ENCODE measurements around the gene PBXIP1.

PBXIP1 gene

GRCh38 chr1:154906621-154907081 is 49.2 kb downstream of the PBXIP1 start:
- DNase-seq (ENCODE audit: low spot score) (no peak), ATAC-seq (ENCODE audit: low read depth) (peak; percentile 46; the same call in 2 of the 3 replicates)
- TF ChIP-seq CTCF (IDR thresholded peaks at IDR 0.05; ENCODE audit: poor library complexity, severe bottlenecking): peak; percentile 54
- Histone ChIP-seq H3K9me3 (ENCODE audit: severe bottlenecking) (no peaks in the 10 kb centered on the region), H3K27ac (ENCODE audit: poor library complexity, severe bottlenecking) (no peak overlapping the region), H3K36me3 (ENCODE audit: low read depth) (no peaks in the 10 kb centered on the region), H3K4me1 (ENCODE audit: insufficient read depth, poor library complexity, severe bottlenecking) (no peaks in the 10 kb centered on the region), H3K4me3 (ENCODE audit: severe bottlenecking) (no peak overlapping the region), H3K27me3 (ENCODE audit: insufficient read depth, poor library complexity, severe bottlenecking) (no peaks in the 10 kb centered on the region)

- TF ChIP-seq CTCF (IDR thresholded peaks at IDR 0.05; ENCODE audit: poor library complexity, severe bottlenecking): no peak
- Histone ChIP-seq H3K4me3 (ENCODE audit: severe bottlenecking) (no peak overlapping the region), H3K9me3 (ENCODE audit: severe bottlenecking) (no peaks in the 10 kb centered on the region), H3K27me3 (ENCODE audit: insufficient read depth, poor library complexity, severe bottlenecking) (no peaks in the 10 kb centered on the region), H3K27ac (ENCODE audit: poor library complexity, severe bottlenecking) (no peak overlapping the region), H3K36me3 (ENCODE audit: low read depth) (no peaks in the 10 kb centered on the region), H3K4me1 (ENCODE audit: insufficient read depth, poor library complexity, severe bottlenecking) (no peaks in the 10 kb centered on the region)
- DNase-seq (ENCODE audit: low spot score) (no peak), ATAC-seq (ENCODE audit: low read depth) (no peak)
These were observed 52.8 kb downstream of the PBXIP1 start for GRCh38 chr1:154902938-154903566.

GRCh38 chr1:154901591-154901990 is 54.3 kb downstream of the PBXIP1 start:
- Histone ChIP-seq H3K9me3 (ENCODE audit: severe bottlenecking) (no peaks in the 10 kb centered on the region), H3K36me3 (ENCODE audit: low read depth) (no peaks in the 10 kb centered on the region), H3K27ac (ENCODE audit: poor library complexity, severe bottlenecking) (no peak overlapping the region), H3K4me3 (ENCODE audit: severe bottlenecking) (no peak overlapping the region), H3K4me1 (ENCODE audit: insufficient read depth, poor library complexity, severe bottlenecking) (no peaks in the 10 kb centered on the region), H3K27me3 (ENCODE audit: insufficient read depth, poor library complexity, severe bottlenecking) (no peaks in the 10 kb centered on the region)
- DNase-seq (ENCODE audit: low spot score) (no peak), ATAC-seq (ENCODE audit: low read depth) (no peak)
- TF ChIP-seq CTCF (IDR thresholded peaks at IDR 0.05; ENCODE audit: poor library complexity, severe bottlenecking): no peak

- H3K4me3 ChIP-seq (ENCODE audit: severe bottlenecking): no peak overlapping the region
- no peaks in the 10 kb centered on the region for H3K9me3 ChIP-seq (ENCODE audit: severe bottlenecking)
- H3K4me1 ChIP-seq (ENCODE audit: insufficient read depth, poor library complexity, severe bottlenecking): no peaks in the 10 kb centered on the region
- no peak for DNase-seq (ENCODE audit: low spot score)
- no peak for TF ChIP-seq CTCF (IDR thresholded peaks at IDR 0.05; ENCODE audit: poor library complexity, severe bottlenecking)
- peaks cover 3% of the 10 kb centered on the region for H3K27me3 ChIP-seq (ENCODE audit: insufficient read depth, poor library complexity, severe bottlenecking)
- no peak for ATAC-seq (ENCODE audit: low read depth)
- no peak overlapping the region for H3K27ac ChIP-seq (ENCODE audit: poor library complexity, severe bottlenecking)
- no peaks in the 10 kb centered on the region for H3K36me3 ChIP-seq (ENCODE audit: low read depth)
These were observed 56.9 kb downstream of the PBXIP1 start for GRCh38 chr1:154899041-154899440.

- H3K9me3 ChIP-seq (ENCODE audit: severe bottlenecking): no peaks in the 10 kb centered on the region
- no peak for ATAC-seq (ENCODE audit: low read depth)
- H3K36me3 ChIP-seq (ENCODE audit: low read depth): no peaks in the 10 kb centered on the region
- no peak overlapping the region for H3K27ac ChIP-seq (ENCODE audit: poor library complexity, severe bottlenecking)
- H3K4me3 ChIP-seq (ENCODE audit: severe bottlenecking): no peak overlapping the region
- no peak for TF ChIP-seq CTCF (IDR thresholded peaks at IDR 0.05; ENCODE audit: poor library complexity, severe bottlenecking)
- DNase-seq (ENCODE audit: low spot score): no peak
- H3K4me1 ChIP-seq (ENCODE audit: insufficient read depth, poor library complexity, severe bottlenecking): no peaks in the 10 kb centered on the region
- H3K27me3 ChIP-seq (ENCODE audit: insufficient read depth, poor library complexity, severe bottlenecking): peaks cover 8% of the 10 kb centered on the region
These were observed 59.1 kb downstream of the PBXIP1 start for GRCh38 chr1:154896771-154897286.

All from RWPE2 (cell line).